WTC11 (cell line): ENCODE measurements around the gene DLGAP4.

Experiments used
- CREB1 ChIP-seq: sonication (generic); formaldehyde crosslinking; IDR thresholded peaks from 2 replicates; pipeline ENCODE4 v1.8.0; 2023; ENCODE audit warnings: mild to moderate bottlenecking, missing genetic modification reagents
- ERG ChIP-seq: fragments of 250-450 bp; sonication (Bioruptor Pico); IDR thresholded peaks from 2 replicates; pipeline ENCODE4 v1.8.0; 2021; ENCODE audit warnings: mild to moderate bottlenecking
- ESRRA ChIP-seq: sonication (generic); formaldehyde crosslinking; IDR thresholded peaks from 2 replicates; pipeline ENCODE4 v1.8.1; 2022; ENCODE audit warnings: mild to moderate bottlenecking, missing genetic modification reagents, borderline replicate concordance
- JUN ChIP-seq: sonication (generic); formaldehyde crosslinking; IDR thresholded peaks from 2 replicates; pipeline ENCODE4 v1.8.0; 2023; ENCODE audit warnings: mild to moderate bottlenecking, missing genetic modification reagents
- MAX ChIP-seq: sonication (generic); formaldehyde crosslinking; IDR thresholded peaks from 2 replicates; pipeline ENCODE4 v1.8.0; 2022; ENCODE audit warnings: mild to moderate bottlenecking, missing genetic modification reagents
- TF ChIP-seq, protein P1 (sequence below): fragments of 200-600 bp; IDR thresholded peaks from 2 replicates; pipeline ENCODE4 v1.8.0; 2022; ENCODE audit warnings: antibody characterized with exemption
- TF ChIP-seq, protein P2 (sequence below): sonication (generic); formaldehyde crosslinking; IDR thresholded peaks from 2 replicates; pipeline ENCODE4 v1.8.1; 2023; ENCODE audit warnings: mild to moderate bottlenecking, missing genetic modification reagents, moderate library complexity
- TF ChIP-seq, protein P3 (sequence below): sonication (generic); formaldehyde crosslinking; IDR thresholded peaks from 2 replicates; pipeline ENCODE4 v1.8.1; 2022; ENCODE audit warnings: mild to moderate bottlenecking, moderate library complexity, missing genetic modification reagents

DNA sequence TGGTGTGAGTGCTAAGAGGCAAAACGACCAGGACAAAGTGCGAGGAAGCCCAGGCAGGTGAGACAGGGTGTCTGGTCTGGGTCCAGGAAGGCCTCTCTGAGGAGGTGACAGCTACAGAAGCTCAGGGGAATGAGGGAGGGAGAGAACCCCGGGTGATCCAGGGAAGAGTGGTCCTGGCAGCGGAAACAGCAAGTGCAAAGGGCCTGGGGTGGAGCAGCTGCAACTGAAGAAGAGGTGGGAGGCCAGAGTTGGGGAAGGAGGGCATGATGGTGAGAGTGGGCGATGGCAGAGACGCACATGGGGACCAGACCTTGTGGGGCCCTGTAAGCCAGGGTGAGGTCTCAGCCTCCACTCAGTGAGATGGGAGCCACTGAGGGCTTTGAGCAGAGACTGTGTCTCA is 45.8 kb downstream of the DLGAP4 start:
- TF ChIP-seq MAX (CRISPR knock-in tag) (no peak), ESRRA (CRISPR knock-in tag) (no peak), JUN (CRISPR knock-in tag) (no peak), CREB1 (no peak), ERG (CRISPR knock-in tag) (no peak)
- TF ChIP-seq, protein P1, sequence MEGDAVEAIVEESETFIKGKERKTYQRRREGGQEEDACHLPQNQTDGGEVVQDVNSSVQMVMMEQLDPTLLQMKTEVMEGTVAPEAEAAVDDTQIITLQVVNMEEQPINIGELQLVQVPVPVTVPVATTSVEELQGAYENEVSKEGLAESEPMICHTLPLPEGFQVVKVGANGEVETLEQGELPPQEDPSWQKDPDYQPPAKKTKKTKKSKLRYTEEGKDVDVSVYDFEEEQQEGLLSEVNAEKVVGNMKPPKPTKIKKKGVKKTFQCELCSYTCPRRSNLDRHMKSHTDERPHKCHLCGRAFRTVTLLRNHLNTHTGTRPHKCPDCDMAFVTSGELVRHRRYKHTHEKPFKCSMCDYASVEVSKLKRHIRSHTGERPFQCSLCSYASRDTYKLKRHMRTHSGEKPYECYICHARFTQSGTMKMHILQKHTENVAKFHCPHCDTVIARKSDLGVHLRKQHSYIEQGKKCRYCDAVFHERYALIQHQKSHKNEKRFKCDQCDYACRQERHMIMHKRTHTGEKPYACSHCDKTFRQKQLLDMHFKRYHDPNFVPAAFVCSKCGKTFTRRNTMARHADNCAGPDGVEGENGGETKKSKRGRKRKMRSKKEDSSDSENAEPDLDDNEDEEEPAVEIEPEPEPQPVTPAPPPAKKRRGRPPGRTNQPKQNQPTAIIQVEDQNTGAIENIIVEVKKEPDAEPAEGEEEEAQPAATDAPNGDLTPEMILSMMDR = no peak
- TF ChIP-seq, protein P2, sequence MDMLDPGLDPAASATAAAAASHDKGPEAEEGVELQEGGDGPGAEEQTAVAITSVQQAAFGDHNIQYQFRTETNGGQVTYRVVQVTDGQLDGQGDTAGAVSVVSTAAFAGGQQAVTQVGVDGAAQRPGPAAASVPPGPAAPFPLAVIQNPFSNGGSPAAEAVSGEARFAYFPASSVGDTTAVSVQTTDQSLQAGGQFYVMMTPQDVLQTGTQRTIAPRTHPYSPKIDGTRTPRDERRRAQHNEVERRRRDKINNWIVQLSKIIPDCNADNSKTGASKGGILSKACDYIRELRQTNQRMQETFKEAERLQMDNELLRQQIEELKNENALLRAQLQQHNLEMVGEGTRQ = no peak
- TF ChIP-seq, protein P3, sequence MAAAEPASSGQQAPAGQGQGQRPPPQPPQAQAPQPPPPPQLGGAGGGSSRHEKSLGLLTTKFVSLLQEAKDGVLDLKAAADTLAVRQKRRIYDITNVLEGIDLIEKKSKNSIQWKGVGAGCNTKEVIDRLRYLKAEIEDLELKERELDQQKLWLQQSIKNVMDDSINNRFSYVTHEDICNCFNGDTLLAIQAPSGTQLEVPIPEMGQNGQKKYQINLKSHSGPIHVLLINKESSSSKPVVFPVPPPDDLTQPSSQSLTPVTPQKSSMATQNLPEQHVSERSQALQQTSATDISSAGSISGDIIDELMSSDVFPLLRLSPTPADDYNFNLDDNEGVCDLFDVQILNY = no peak
